ENCODE data around the gene RDX. TPM values are rescaled to one million over a fixed set of nuclear protein-coding genes. Genes with fewer than 3 reads are reported as not detected.
A peak's percentile ranks its signal among the peaks of the same experiment; 100 is the strongest.
"Not testable (repeated sequence)": the region's sequence is repeated elsewhere in the genome, so short reads cannot be mapped to it uniquely, and the experiment has no call there.

RDX gene
- total RNA-seq, 2 donors from 2014 or later = 78.0 to 161 TPM

GRCh38 chr11:110298301-110298765 is 1.9 kb upstream of the RDX start:
- H3K4me1 Mint-ChIP-seq (ENCODE audit: low read depth in 2 of 2) = peaks cover 14 to 23% of the 10 kb centered on the region in 2 donors

GRCh38 chr11:110297726-110298300 is 1.4 kb upstream of the RDX start:
- H3K4me3 Mint-ChIP-seq = peak overlapping the region; percentile 70
- H3K4me1 Mint-ChIP-seq (ENCODE audit: low read depth in 2 of 2) = peaks cover 14 to 26% of the 10 kb centered on the region in 2 donors
- H3K27ac Mint-ChIP-seq = peak overlapping the region in 1 of 2 donors; percentile 10
- H3K36me3 Mint-ChIP-seq = peaks cover 5% of the 10 kb centered on the region
- H3K9me3 Mint-ChIP-seq = no peaks in the 10 kb centered on the region
- DNase-seq (ENCODE audit: low spot score) = no peak
- H3K27me3 Mint-ChIP-seq = no peaks in the 10 kb centered on the region
- ATAC-seq = no peak

More at GRCh38 chr11:110298301-110298765, 1.9 kb upstream of the RDX start:
- H3K36me3 Mint-ChIP-seq = peaks cover 5% of the 10 kb centered on the region
- H3K4me3 Mint-ChIP-seq = peak overlapping the region; percentile 70
- no peak overlapping the region for H3K27ac Mint-ChIP-seq
- H3K9me3 Mint-ChIP-seq = no peaks in the 10 kb centered on the region
- no peak for ATAC-seq
- no peak for DNase-seq (ENCODE audit: low spot score)
- no peaks in the 10 kb centered on the region for H3K27me3 Mint-ChIP-seq

GRCh38 chr11:110297076-110297725 is 787 bp upstream of the RDX start:
- H3K27me3 Mint-ChIP-seq = no peaks in the 10 kb centered on the region
- ATAC-seq = no peak
- peaks cover 5% of the 10 kb centered on the region for H3K36me3 Mint-ChIP-seq
- no peaks in the 10 kb centered on the region for H3K9me3 Mint-ChIP-seq
- H3K4me3 Mint-ChIP-seq = peak overlapping the region; percentile 70
- peaks cover 14 to 26% of the 10 kb centered on the region in 2 donors for H3K4me1 Mint-ChIP-seq (ENCODE audit: low read depth in 2 of 2)
- H3K27ac Mint-ChIP-seq = peak overlapping the region in 1 of 2 donors; percentile 10
- no peak for DNase-seq (ENCODE audit: low spot score)

GRCh38 chr11:110295531-110296225 is 736 bp downstream of the RDX start:
- no peaks in the 10 kb centered on the region for H3K9me3 Mint-ChIP-seq
- H3K4me1 Mint-ChIP-seq (ENCODE audit: low read depth in 2 of 2) = peaks cover 24 to 36% of the 10 kb centered on the region in 2 donors
- peak overlapping the region; percentile 84 to 89 for H3K27ac Mint-ChIP-seq
- ATAC-seq (peak; percentile 69 to 71), DNase-seq (ENCODE audit: low spot score) (peak; percentile 68)
- H3K27me3 Mint-ChIP-seq = no peaks in the 10 kb centered on the region
- H3K4me3 Mint-ChIP-seq = peak overlapping the region; percentile 92
- H3K36me3 Mint-ChIP-seq = peaks cover 13% of the 10 kb centered on the region

GRCh38 chr11:110295086-110295485 is 1.3 kb downstream of the RDX start:
- H3K4me1 Mint-ChIP-seq (ENCODE audit: low read depth in 2 of 2) = peaks cover 23 to 38% of the 10 kb centered on the region in 2 donors
- no peak for ATAC-seq
- no peaks in the 10 kb centered on the region for H3K9me3 Mint-ChIP-seq

GRCh38 chr11:110294509-110294908 is 1.9 kb downstream of the RDX start:
- H3K27me3 Mint-ChIP-seq = no peaks in the 10 kb centered on the region
- H3K4me1 Mint-ChIP-seq (ENCODE audit: low read depth in 2 of 2) = peaks cover 21 to 38% of the 10 kb centered on the region in 2 donors
- H3K36me3 Mint-ChIP-seq = peaks cover 13% of the 10 kb centered on the region
- peak overlapping the region in 1 of 2 donors; percentile 84 for H3K27ac Mint-ChIP-seq
- no peaks in the 10 kb centered on the region for H3K9me3 Mint-ChIP-seq
- peak overlapping the region; percentile 92 for H3K4me3 Mint-ChIP-seq
- ATAC-seq = no peak
- no peak for DNase-seq (ENCODE audit: low spot score)

More at GRCh38 chr11:110295086-110295485, 1.3 kb downstream of the RDX start:
- no peaks in the 10 kb centered on the region for H3K27me3 Mint-ChIP-seq
- no peak for DNase-seq (ENCODE audit: low spot score)
- peak overlapping the region; percentile 84 to 89 for H3K27ac Mint-ChIP-seq
- H3K36me3 Mint-ChIP-seq = peaks cover 13% of the 10 kb centered on the region
- H3K4me3 Mint-ChIP-seq = peak overlapping the region; percentile 92

GRCh38 chr11:110293389-110293788 is 3.0 kb downstream of the RDX start:
- peak overlapping the region; percentile 92 for H3K4me3 Mint-ChIP-seq
- peaks cover 18 to 38% of the 10 kb centered on the region in 2 donors for H3K4me1 Mint-ChIP-seq (ENCODE audit: low read depth in 2 of 2)

GRCh38 chr11:110292146-110292545 is 4.3 kb downstream of the RDX start:
- H3K36me3 Mint-ChIP-seq = peaks cover 13% of the 10 kb centered on the region
- H3K27ac Mint-ChIP-seq; H3K4me3 Mint-ChIP-seq; H3K9me3 Mint-ChIP-seq; ATAC-seq; DNase-seq (ENCODE audit: low spot score); H3K27me3 Mint-ChIP-seq: not testable (repeated sequence)
- peaks cover 20 to 41% of the 10 kb centered on the region in 2 donors for H3K4me1 Mint-ChIP-seq (ENCODE audit: low read depth in 2 of 2)

More at GRCh38 chr11:110293389-110293788, 3.0 kb downstream of the RDX start:
- DNase-seq (ENCODE audit: low spot score) (no peak), ATAC-seq (no peak)
- Mint-ChIP-seq H3K36me3 (peaks cover 13% of the 10 kb centered on the region), H3K27ac (peak overlapping the region in 1 of 2 donors; percentile 84), H3K27me3 (no peaks in the 10 kb centered on the region), H3K9me3 (no peaks in the 10 kb centered on the region)

- Mint-ChIP-seq H3K27me3 (no peaks in the 10 kb centered on the region), H3K4me3 (peak overlapping the region; percentile 48), H3K4me1 (ENCODE audit: low read depth in 2 of 2) (peaks cover 25 to 48% of the 10 kb centered on the region in 2 donors), H3K9me3 (no peaks in the 10 kb centered on the region), H3K27ac (peak overlapping the region in 1 of 2 donors; percentile 79), H3K36me3 (peaks cover 19% of the 10 kb centered on the region)
- ATAC-seq (no peak), DNase-seq (ENCODE audit: low spot score) (no peak)
These were observed 5.7 kb downstream of the RDX start for GRCh38 chr11:110290591-110291334.

GRCh38 chr11:110289472-110289871 is 6.9 kb downstream of the RDX start:
- no peaks in the 10 kb centered on the region for H3K9me3 Mint-ChIP-seq
- no peaks in the 10 kb centered on the region for H3K27me3 Mint-ChIP-seq
- DNase-seq (ENCODE audit: low spot score) (no peak), ATAC-seq (no peak)
- H3K27ac Mint-ChIP-seq = peak overlapping the region in 1 of 2 donors; percentile 37
- H3K36me3 Mint-ChIP-seq = peaks cover 14% of the 10 kb centered on the region
- no peak overlapping the region for H3K4me3 Mint-ChIP-seq
- peaks cover 22 to 42% of the 10 kb centered on the region in 2 donors for H3K4me1 Mint-ChIP-seq (ENCODE audit: low read depth in 2 of 2)

GRCh38 chr11:110287537-110287936 is 8.9 kb downstream of the RDX start:
- Mint-ChIP-seq H3K27ac (peak overlapping the region in 1 of 2 donors; percentile 17), H3K4me3 (peak overlapping the region; percentile 13), H3K4me1 (ENCODE audit: low read depth in 2 of 2) (peaks cover 22 to 30% of the 10 kb centered on the region in 2 donors), H3K27me3 (no peaks in the 10 kb centered on the region), H3K36me3 (peaks cover 13% of the 10 kb centered on the region), H3K9me3 (no peaks in the 10 kb centered on the region)
- ATAC-seq = no peak
- no peak for DNase-seq (ENCODE audit: low spot score)

GRCh38 chr11:110286298-110287040 is 9.9 kb downstream of the RDX start:
- no peak overlapping the region for H3K4me3 Mint-ChIP-seq
- H3K27ac Mint-ChIP-seq = peak overlapping the region in 1 of 2 donors; percentile 5

GRCh38 chr11:110283862-110284261 is 12.6 kb downstream of the RDX start:
- H3K36me3 Mint-ChIP-seq = peaks cover 9% of the 10 kb centered on the region

More at GRCh38 chr11:110286298-110287040, 9.9 kb downstream of the RDX start:
- H3K27me3 Mint-ChIP-seq = no peaks in the 10 kb centered on the region
- ATAC-seq = no peak
- peaks cover 22 to 28% of the 10 kb centered on the region in 2 donors for H3K4me1 Mint-ChIP-seq (ENCODE audit: low read depth in 2 of 2)
- H3K9me3 Mint-ChIP-seq = no peaks in the 10 kb centered on the region
- no peak for DNase-seq (ENCODE audit: low spot score)
- H3K36me3 Mint-ChIP-seq = peaks cover 12% of the 10 kb centered on the region

More at GRCh38 chr11:110283862-110284261, 12.6 kb downstream of the RDX start:
- ATAC-seq (no peak), DNase-seq (ENCODE audit: low spot score) (no peak)
- Mint-ChIP-seq H3K27ac (no peak overlapping the region), H3K9me3 (no peaks in the 10 kb centered on the region), H3K4me3 (no peak overlapping the region), H3K27me3 (no peaks in the 10 kb centered on the region), H3K4me1 (ENCODE audit: low read depth in 2 of 2) (peaks cover 17 to 19% of the 10 kb centered on the region in 2 donors)
